LNCaP clone FGC (cell line): Measurements from ENCODE around the gene RASAL1.

Experiments
- DNase-seq: peaks from one replicate; pipeline ENCODE4 v3.0.0-alpha.2; 2011; ENCODE audit warnings: low read depth
- H3K4me3 ChIP-seq: 2 replicates; pipeline ENCODE4 v1.5.1; 2011; ENCODE audit warnings: mild to moderate bottlenecking, low read depth, low read length, control low read depth
- TF ChIP-seq, protein P1 (sequence below): IDR thresholded peaks from 2 replicates; pipeline ENCODE4 v1.5.1; 2012; ENCODE audit warnings: mild to moderate bottlenecking; ENCODE audit not compliant: control insufficient read depth, insufficient read depth; ENCODE audit errors: extremely low read depth

Gene RASAL1

GRCh38 chr12:113056631-113057488 is 78.7 kb downstream of the RASAL1 start, which contains the start of gene DTX1:
DTX1 (plus strand) TSS chr12:113056730; CDS start chr12:113058193, 1,463 bp downstream.
- no peak for DNase-seq
- no peak within 1 kb of the TSS for H3K4me3 ChIP-seq
- TF ChIP-seq, protein P1, sequence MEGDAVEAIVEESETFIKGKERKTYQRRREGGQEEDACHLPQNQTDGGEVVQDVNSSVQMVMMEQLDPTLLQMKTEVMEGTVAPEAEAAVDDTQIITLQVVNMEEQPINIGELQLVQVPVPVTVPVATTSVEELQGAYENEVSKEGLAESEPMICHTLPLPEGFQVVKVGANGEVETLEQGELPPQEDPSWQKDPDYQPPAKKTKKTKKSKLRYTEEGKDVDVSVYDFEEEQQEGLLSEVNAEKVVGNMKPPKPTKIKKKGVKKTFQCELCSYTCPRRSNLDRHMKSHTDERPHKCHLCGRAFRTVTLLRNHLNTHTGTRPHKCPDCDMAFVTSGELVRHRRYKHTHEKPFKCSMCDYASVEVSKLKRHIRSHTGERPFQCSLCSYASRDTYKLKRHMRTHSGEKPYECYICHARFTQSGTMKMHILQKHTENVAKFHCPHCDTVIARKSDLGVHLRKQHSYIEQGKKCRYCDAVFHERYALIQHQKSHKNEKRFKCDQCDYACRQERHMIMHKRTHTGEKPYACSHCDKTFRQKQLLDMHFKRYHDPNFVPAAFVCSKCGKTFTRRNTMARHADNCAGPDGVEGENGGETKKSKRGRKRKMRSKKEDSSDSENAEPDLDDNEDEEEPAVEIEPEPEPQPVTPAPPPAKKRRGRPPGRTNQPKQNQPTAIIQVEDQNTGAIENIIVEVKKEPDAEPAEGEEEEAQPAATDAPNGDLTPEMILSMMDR, result no peak

DNA sequence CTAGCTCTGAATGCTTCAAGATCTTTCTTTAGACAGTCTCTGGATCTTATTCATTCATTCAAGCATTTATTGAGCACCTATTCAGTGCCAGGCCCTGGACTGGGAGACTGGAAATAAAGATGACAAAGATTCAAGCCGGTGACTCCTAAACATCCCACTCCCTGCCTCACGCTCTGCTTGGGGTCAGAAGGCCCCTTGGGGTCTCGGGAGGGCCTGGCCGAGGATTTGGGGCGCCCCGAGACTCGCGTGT is 79.3 kb downstream of the RASAL1 start:
- no peak overlapping the region for H3K4me3 ChIP-seq
- no peak for DNase-seq
- TF ChIP-seq, protein P1, result no peak

GRCh38 chr12:113055594-113056380 is 79.8 kb downstream of the RASAL1 start:
- H3K4me3 ChIP-seq, result no peak overlapping the region
- DNase-seq, result no peak
- TF ChIP-seq, protein P1, result no peak

GRCh38 chr12:113054948-113055486 is 80.5 kb downstream of the RASAL1 start:
- no peak for DNase-seq
- TF ChIP-seq, protein P1, result no peak
- no peak overlapping the region for H3K4me3 ChIP-seq

DNA sequence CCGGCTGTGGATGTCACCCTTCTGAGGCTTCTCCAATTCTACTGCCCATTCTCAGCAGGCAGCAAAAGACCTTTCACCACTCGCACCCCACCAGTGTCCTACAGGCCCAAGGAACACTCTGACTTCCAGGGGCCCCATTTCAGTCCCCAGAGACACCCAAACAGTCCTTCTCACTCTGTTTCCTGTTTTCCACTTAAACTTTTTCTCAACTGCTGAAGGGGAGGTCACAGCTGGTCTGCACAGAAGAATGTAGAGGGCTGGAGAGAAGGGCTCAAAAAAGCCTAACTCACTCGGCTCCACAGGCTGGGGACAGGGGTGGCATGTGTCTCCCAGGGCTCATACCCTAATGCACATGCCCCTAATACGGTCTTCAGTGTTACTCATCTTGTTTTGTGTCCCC is 83.2 kb downstream of the RASAL1 start:
- DNase-seq, result no peak
- TF ChIP-seq, protein P1, result no peak
- no peak overlapping the region for H3K4me3 ChIP-seq

DNA sequence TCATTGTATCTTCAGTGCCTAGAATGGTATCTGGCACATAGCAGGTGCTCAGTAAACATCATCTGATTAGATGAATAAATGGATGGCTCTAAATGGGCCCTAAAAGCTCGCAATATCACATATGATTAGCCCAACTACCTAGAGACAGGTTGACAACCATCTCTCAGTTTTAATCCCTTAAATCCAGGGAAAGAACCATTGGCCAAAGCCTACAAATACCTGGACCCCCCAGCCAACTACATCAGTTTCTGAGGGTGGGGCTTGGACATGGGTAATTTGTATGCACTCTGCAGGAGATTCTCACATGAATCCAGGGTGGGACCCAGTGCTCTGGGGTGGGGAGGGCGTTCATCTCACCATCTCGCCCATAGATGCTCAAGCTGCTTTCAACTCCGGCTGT is 83.8 kb downstream of the RASAL1 start:
- TF ChIP-seq, protein P1, result no peak
- H3K4me3 ChIP-seq, result no peak overlapping the region
- DNase-seq, result no peak

GRCh38 chr12:113050795-113051194 is 84.8 kb downstream of the RASAL1 start:
- TF ChIP-seq, protein P1, result no peak
- DNase-seq, result no peak
- H3K4me3 ChIP-seq, result no peak overlapping the region
